NCI-H1694 (cell line): Measurements from ENCODE around the gene LSAMP.

Source experiments
- DNase-seq: peaks from one replicate; lab custom pipeline; 2025; lab: John Stamatoyannopoulos, UW

Gene LSAMP

GRCh38 chr3:116445311-116445841 lies at the start of gene LSAMP:
TSS of gene LSAMP (minus strand) at chr3:116445487.
- DNase-seq, result peak; percentile 48

- no peak for DNase-seq
These were observed 47.1 kb upstream of the LSAMP start for GRCh38 chr3:116492379-116492778.

- DNase-seq, result no peak
These were observed 37.8 kb upstream of the LSAMP start for GRCh38 chr3:116483135-116483534.

- no peak for DNase-seq
These were observed 31.4 kb upstream of the LSAMP start for GRCh38 chr3:116476691-116477090.

GRCh38 chr3:116474801-116475200 lies 29.5 kb upstream of the LSAMP start:
- no peak for DNase-seq

- peak; percentile 86 for DNase-seq
These were observed 28.9 kb upstream of the LSAMP start for GRCh38 chr3:116474032-116474780.

- DNase-seq, result no peak
These were observed 28.3 kb upstream of the LSAMP start for GRCh38 chr3:116473602-116474001.

GRCh38 chr3:116470605-116471197 lies 25.4 kb upstream of the LSAMP start:
- DNase-seq, result no peak

- DNase-seq, result no peak
These were observed 24.3 kb upstream of the LSAMP start for GRCh38 chr3:116469546-116469945.

- no peak for DNase-seq
These were observed 19.1 kb upstream of the LSAMP start for GRCh38 chr3:116464276-116464798.

GRCh38 chr3:116453666-116454346 lies 8.5 kb upstream of the LSAMP start:
- peak; percentile 29 for DNase-seq

- no peak for DNase-seq
These were observed 4.5 kb upstream of the LSAMP start for GRCh38 chr3:116449546-116450350.

GRCh38 chr3:116445990-116446389 lies 703 bp upstream of the LSAMP start:
- DNase-seq, result no peak

GRCh38 chr3:116444819-116445310 lies 422 bp downstream of the LSAMP start:
- no peak for DNase-seq

GRCh38 chr3:116444115-116444747 lies 1.1 kb downstream of the LSAMP start:
- no peak for DNase-seq

GRCh38 chr3:116443191-116443661 lies 2.1 kb downstream of the LSAMP start:
- no peak for DNase-seq

- DNase-seq, result no peak
These were observed 2.8 kb downstream of the LSAMP start for GRCh38 chr3:116442331-116443021.

GRCh38 chr3:116441652-116442051 lies 3.6 kb downstream of the LSAMP start:
- no peak for DNase-seq

- DNase-seq, result no peak
These were observed 5.1 kb downstream of the LSAMP start for GRCh38 chr3:116440196-116440595.

- no peak for DNase-seq
These were observed 11.7 kb downstream of the LSAMP start for GRCh38 chr3:116433552-116433951.
